Myometrial cell (primary cell): ENCODE measurements around the gene TSPAN18. TPM values are rescaled to one million over a fixed set of nuclear protein-coding genes. Genes with fewer than 3 reads are reported as not detected.

Experiments used
- total RNA-seq: library from RNA; depleted of rRNA; stranded (reverse); fragments of >200 nt; gene quantifications from 2 replicates; pipeline ENCODE4 v1.2.3, GENCODE V29; 2015

The TSPAN18 gene
- not detected in 2 replicates for total RNA-seq

DNA sequence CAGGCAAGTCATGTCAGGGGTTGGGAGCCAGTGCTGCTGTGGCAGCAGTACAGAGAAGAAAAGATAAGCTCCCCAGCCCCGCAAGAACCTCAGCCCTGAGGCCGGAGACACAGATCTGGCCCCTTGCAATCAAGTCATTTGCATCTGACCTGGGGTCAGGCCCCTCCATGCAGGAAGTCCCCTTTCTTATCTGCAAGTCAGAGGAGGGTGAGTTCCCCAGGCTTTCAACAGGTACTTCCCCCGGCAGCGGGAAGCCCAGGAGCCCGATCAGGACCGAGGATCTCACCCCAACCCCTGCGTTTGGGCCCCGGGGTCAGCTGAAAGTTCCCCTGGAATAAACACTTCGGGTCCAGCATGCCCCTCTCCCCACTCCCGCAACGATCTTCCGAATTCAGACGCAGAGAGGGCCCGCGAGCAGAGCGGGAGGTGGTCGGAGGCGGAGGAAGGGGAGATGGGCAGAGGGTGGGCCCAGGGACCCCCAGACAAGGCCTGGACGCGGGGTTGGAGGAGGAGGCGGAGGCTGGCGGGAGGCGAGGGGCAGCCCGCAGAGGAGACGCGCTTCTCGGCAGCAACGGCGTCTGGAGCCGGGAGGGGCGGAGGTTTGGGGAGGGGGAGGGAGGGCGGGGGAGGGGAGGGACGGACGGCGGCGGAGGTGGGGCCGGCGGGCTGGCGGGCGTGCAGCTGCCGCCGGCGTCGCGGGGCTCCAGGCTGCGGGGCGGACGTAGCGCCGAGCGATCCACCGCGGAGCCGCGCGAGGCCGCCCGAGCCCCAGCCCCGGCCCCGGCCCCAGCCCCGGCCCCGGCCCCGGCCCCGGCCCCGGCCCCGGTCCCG, at the start of gene TSPAN18:
TSPAN18 (plus strand) TSS at position 680 of the 831 bp plus-strand sequence. CDS start 179,455 bp downstream, outside the sequence.

GRCh38 chr11:44950625-44951476, 224.1 kb downstream of the TSPAN18 start, which contains the start of gene TP53I11:
Gene TP53I11 (minus strand): TSS chr11:44950883. CDS start chr11:44938335, 12,548 bp downstream.

Other genes starting within 250 kb of the TSPAN18 start
- gene CD82, start 161.3 kb upstream of the TSPAN18 start, total RNA-seq = 17.0 and 19.3 TPM in 2 replicates
- 36.0 and 61.0 TPM in 2 replicates for gene TP53I11, start 223.9 kb downstream of the TSPAN18 start, total RNA-seq